SK-N-SH (cell line): ENCODE results near the gene NPHS1. TPM values are rescaled to one million over a fixed set of nuclear protein-coding genes. Genes with fewer than 3 reads are reported as not detected.

ENCODE experiments used
- CTCF ChIA-PET: fragments of 300-600, 350-600 bp; formaldehyde crosslinking; extraction: SDS; loops from one replicate; lab custom pipeline; 2021; lab: Yijun Ruan, JAX
- POLR2A ChIA-PET: fragments of 350-600 bp; sonication (Branson Sonifier 250); formaldehyde crosslinking; extraction: SDS; loops from one replicate; lab custom pipeline; 2020; ENCODE audit warnings: antibody characterized with exemption, inconsistent platforms; lab: Yijun Ruan, JAX
- DNase-seq: peaks from one replicate; pipeline ENCODE4 v3.0.0; 2012
- H2AFZ ChIP-seq: fragments of 200-600 bp; sonication (generic); 2 replicates; pipeline ENCODE4 v1.8.1; 2016; ENCODE audit warnings: antibody characterized with exemption, mild to moderate bottlenecking, low read depth
- H3F3A ChIP-seq: fragments of 200-600 bp; sonication (generic); replicated peaks from 2 replicates; pipeline ENCODE3; 2016; ENCODE audit warnings: antibody characterized with exemption, mild to moderate bottlenecking; ENCODE audit not compliant: insufficient read depth
- H3K27ac ChIP-seq, 2 experiments: fragments of 200-500 bp in 1 of 2; fragments of 200-600 bp in 1 of 2; sonication (Bioruptor generic) in 1 of 2; sonication (generic), shearing (Covaris generic) in 1 of 2; 2 replicates each; pipeline versions ENCODE4 v1.5.1 to v1.6.1; 2014 to 2016; ENCODE audit warnings: low read depth in 2 of 2, inconsistent platforms in 1 of 2, low read length in 1 of 2, mild to moderate bottlenecking in 1 of 2, mixed read lengths in 1 of 2
- H3K27me3 ChIP-seq: fragments of 200-600 bp; sonication (generic), shearing (Covaris generic); 2 replicates; pipeline ENCODE4 v1.6.1; 2016; ENCODE audit warnings: mixed run types; ENCODE audit not compliant: insufficient read depth
- H3K36me3 ChIP-seq, 2 experiments: fragments of 200-500 bp in 1 of 2; fragments of 200-600 bp in 1 of 2; sonication (Bioruptor generic) in 1 of 2; sonication (generic) in 1 of 2; replicated peaks in 1 of 2; 2 replicates each; pipeline versions ENCODE3 to v1.5.1; 2014 to 2016; ENCODE audit warnings: low read length in 1 of 2, mild to moderate bottlenecking in 1 of 2; ENCODE audit not compliant: insufficient read depth in 2 of 2, control insufficient read depth in 1 of 2
- H3K4me1 ChIP-seq, 2 experiments: fragments of 200-500 bp in 1 of 2; fragments of 200-600 bp in 1 of 2; sonication (Bioruptor generic) in 1 of 2; sonication (generic), shearing (Covaris generic) in 1 of 2; 2 replicates each; pipeline versions ENCODE4 v1.5.1 to v1.6.1; 2014 to 2016; ENCODE audit warnings: low read depth in 1 of 2, low read length in 1 of 2, mixed run types in 1 of 2; ENCODE audit not compliant: insufficient read depth in 2 of 2, control insufficient read depth in 1 of 2
- H3K4me2 ChIP-seq: fragments of 200-600 bp; sonication (generic), shearing (Covaris generic); 2 replicates; pipeline ENCODE4 v1.6.1; 2017; ENCODE audit warnings: mixed run types
- H3K4me3 ChIP-seq, 2 experiments: fragments of 200-500 bp in 1 of 2; fragments of 200-600 bp in 1 of 2; sonication (Bioruptor generic) in 1 of 2; sonication (generic), shearing (Covaris generic) in 1 of 2; 2 replicates each; pipeline versions ENCODE4 v1.5.1 to v1.8.1; 2014 to 2016; ENCODE audit warnings: low read depth in 2 of 2, inconsistent platforms in 1 of 2, low read length in 1 of 2, mild to moderate bottlenecking in 1 of 2, mixed read lengths in 1 of 2, moderate library complexity in 1 of 2
- H3K79me2 ChIP-seq: fragments of 200-600 bp; sonication (generic); 2 replicates; pipeline ENCODE4 v1.8.1; 2017; ENCODE audit warnings: mild to moderate bottlenecking; ENCODE audit not compliant: insufficient read depth
- H3K9ac ChIP-seq: fragments of 200-600 bp; sonication (generic); 2 replicates; pipeline ENCODE4 v1.6.1; 2017; ENCODE audit warnings: mixed run types
- H3K9me2 ChIP-seq: fragments of 200-600 bp; sonication (generic); 2 replicates; pipeline ENCODE4 v1.6.1; 2017; ENCODE audit warnings: mixed run types
- H3K9me3 ChIP-seq: fragments of 200-600 bp; sonication (generic); 2 replicates; pipeline ENCODE4 v1.6.1; 2017; ENCODE audit warnings: mixed run types, mild to moderate bottlenecking, moderate library complexity
- H4K20me1 ChIP-seq: fragments of 200-600 bp; sonication (generic); 2 replicates; pipeline ENCODE4 v1.6.1; 2017; ENCODE audit warnings: mild to moderate bottlenecking, mixed run types; ENCODE audit not compliant: insufficient read depth
- CHD2 ChIP-seq: fragments of 150-350 bp; IDR thresholded peaks from 2 replicates; pipeline ENCODE4 v1.6.1; 2018; ENCODE audit warnings: low read length; ENCODE audit not compliant: partially characterized antibody
- CTCF ChIP-seq: fragments of 200-600 bp; sonication (generic); IDR thresholded peaks from 2 replicates; pipeline ENCODE4 v1.6.1; 2017; ENCODE audit warnings: antibody characterized with exemption, mild to moderate bottlenecking, moderate library complexity
- ELF1 ChIP-seq: IDR thresholded peaks from 2 replicates; pipeline ENCODE4 v1.4.0; 2012
- EP300 ChIP-seq, 2 experiments: IDR thresholded peaks; 2 replicates each; pipeline versions ENCODE4 v1.4.0 to v1.6.1; 2012; ENCODE audit warnings: borderline replicate concordance in 1 of 2, low read depth in 1 of 2, low read length in 1 of 2
- EZH2phosphoT487 ChIP-seq: fragments of 200-600 bp; sonication (generic); IDR thresholded peaks from 2 replicates; pipeline ENCODE4 v1.6.1; 2017; ENCODE audit warnings: low read depth, mixed run types, mild to moderate bottlenecking, antibody characterized with exemption, moderate library complexity, borderline replicate concordance
- GABPA ChIP-seq: IDR thresholded peaks from 2 replicates; pipeline ENCODE4 v1.4.0; 2012; ENCODE audit warnings: low read depth, mild to moderate bottlenecking
- GATA2 ChIP-seq: sonication (generic); formaldehyde crosslinking; IDR thresholded peaks from 2 replicates; pipeline ENCODE4 v1.5.0; 2020; ENCODE audit warnings: mild to moderate bottlenecking, missing genetic modification reagents
- MEF2A ChIP-seq: IDR thresholded peaks from 2 replicates; pipeline ENCODE4 v1.4.0; 2012; ENCODE audit warnings: low read depth, borderline replicate concordance
- MXI1 ChIP-seq: IDR thresholded peaks from 2 replicates; pipeline ENCODE4 v1.6.1; 2012; ENCODE audit warnings: mild to moderate bottlenecking, low read depth, low read length, improper control_type of control experiment
- NFIC ChIP-seq: IDR thresholded peaks from 2 replicates; pipeline ENCODE4 v1.4.0; 2012; ENCODE audit warnings: borderline replicate concordance
- POLR2AphosphoS5 ChIP-seq: IDR thresholded peaks from 2 replicates; pipeline ENCODE4 v1.6.1; 2012; ENCODE audit warnings: low read depth, low read length
- RAD21 ChIP-seq: IDR thresholded peaks from 2 replicates; pipeline ENCODE4 v1.6.1; 2012; ENCODE audit warnings: mild to moderate bottlenecking, low read length
- RCOR1 ChIP-seq: fragments of 150-350 bp; IDR thresholded peaks from 2 replicates; pipeline ENCODE4 v1.6.1; 2017; ENCODE audit warnings: antibody characterized with exemption, low read length
- RFX5 ChIP-seq: IDR thresholded peaks from 2 replicates; pipeline ENCODE4 v1.6.1; 2012; ENCODE audit warnings: mild to moderate bottlenecking, improper control_type of control experiment, low read length
- SIN3A ChIP-seq: IDR thresholded peaks from 2 replicates; pipeline ENCODE4 v1.6.1; 2012; ENCODE audit warnings: low read depth, mild to moderate bottlenecking, low read length, moderate library complexity, borderline replicate concordance
- TCF12 ChIP-seq: IDR thresholded peaks from 2 replicates; pipeline ENCODE4 v1.4.0; 2012
- TEAD4 ChIP-seq: IDR thresholded peaks from 2 replicates; pipeline ENCODE4 v1.4.0; 2012; ENCODE audit warnings: mild to moderate bottlenecking, borderline replicate concordance; ENCODE audit not compliant: insufficient read depth
- USF1 ChIP-seq: IDR thresholded peaks from 2 replicates; pipeline ENCODE4 v1.4.0; 2012; ENCODE audit warnings: low read depth, borderline replicate concordance
- USF2 ChIP-seq: fragments of 150-350 bp; IDR thresholded peaks from 2 replicates; pipeline ENCODE4 v1.6.1; 2017; ENCODE audit warnings: antibody characterized with exemption, low read length, low read depth, borderline replicate concordance
- ZBTB33 ChIP-seq: IDR thresholded peaks from 2 replicates; pipeline ENCODE4 v1.4.0; 2012; ENCODE audit warnings: low read depth, borderline replicate concordance
- WGBS: methylation state at CpG from one replicate; pipeline ENCODE4 v1.1.6; 2017; ENCODE audit warnings: low lambda C conversion rate; 5-methylcytosine and 5-hydroxymethylcytosine counted together
- polyA plus RNA-seq, 3 experiments: library from polyadenylated mRNA; depleted of rRNA; stranded (reverse); fragments of >200 nt; gene quantifications; 2 replicates each; pipeline ENCODE4 v1.2.3, GENCODE V29; 2012

NPHS1 gene
- polyA plus RNA-seq, 1 of the 3 experiments (the other 2 are of a cell fraction) = not detected

- no peak for DNase-seq
- H3K79me2 ChIP-seq = no peaks in the 10 kb centered on the region
- H3K27ac ChIP-seq = no peak overlapping the region
- no peaks in the 10 kb centered on the region for H3K9me3 ChIP-seq
- H3K27me3 ChIP-seq = no peaks in the 10 kb centered on the region
- H3K36me3 ChIP-seq = no peaks in the 10 kb centered on the region
- no peak overlapping the region for H2AFZ ChIP-seq
- WGBS = 22% methylated on average over 2 of the region's 8 CpGs
- H3K4me2 ChIP-seq = no peak overlapping the region
- H3K9ac ChIP-seq = no peak overlapping the region
- no peaks in the 10 kb centered on the region for H4K20me1 ChIP-seq
- H3K4me3 ChIP-seq = no peak overlapping the region
- no peaks in the 10 kb centered on the region for H3K9me2 ChIP-seq
- POLR2A ChIA-PET = no interaction called here
- H3F3A ChIP-seq = no peaks in the 10 kb centered on the region
- H3K4me1 ChIP-seq = no peaks in the 10 kb centered on the region
- TF ChIP-seq ELF1 = no peak
- no peak for TF ChIP-seq TCF12
- no peak for TF ChIP-seq USF1
- no peak for TF ChIP-seq RAD21
- no peak for TF ChIP-seq POLR2AphosphoS5
- no peak for TF ChIP-seq RCOR1
- no peak for TF ChIP-seq GATA2 (CRISPR knock-in tag)
- no peak for TF ChIP-seq CTCF
- no peak for TF ChIP-seq RFX5
- no peak for TF ChIP-seq EZH2phosphoT487
- CTCF ChIA-PET = no interaction called here
These were observed 59.4 kb downstream of the NPHS1 start for GRCh38 chr19:35792888-35793287.

GRCh38 chr19:35792312-35792711 is 60.0 kb downstream of the NPHS1 start:
- DNase-seq = no peak
- 92% methylated on average over 12 of the region's 15 CpGs for WGBS
- H3K9ac ChIP-seq = no peak overlapping the region
- H3K4me3 ChIP-seq = no peak overlapping the region
- TF ChIP-seq CTCF = no peak
- no peak for TF ChIP-seq SIN3A
- no peak for TF ChIP-seq RAD21
- TF ChIP-seq MXI1 = no peak
- no peak for TF ChIP-seq TEAD4
- no peak for TF ChIP-seq ZBTB33
- TF ChIP-seq EP300 (IDR thresholded peaks at IDR 0.05; ENCODE audit: borderline replicate concordance in 1 of 2, low read depth in 1 of 2, low read length in 1 of 2) = no peak
- TF ChIP-seq NFIC = no peak
- TF ChIP-seq POLR2AphosphoS5 = no peak
- TF ChIP-seq CHD2 = no peak
- no peak for TF ChIP-seq USF2
- no peak for TF ChIP-seq MEF2A
- TF ChIP-seq GABPA = no peak
- no peak for TF ChIP-seq RCOR1
- no peaks in the 10 kb centered on the region for H3K27me3 ChIP-seq
- H3K9me2 ChIP-seq = no peaks in the 10 kb centered on the region
- H3K36me3 ChIP-seq = no peaks in the 10 kb centered on the region
- H2AFZ ChIP-seq = no peak overlapping the region
- no peaks in the 10 kb centered on the region for H3K79me2 ChIP-seq
- H3F3A ChIP-seq = no peaks in the 10 kb centered on the region
- no peak overlapping the region for H3K27ac ChIP-seq
- ChIA-PET POLR2A (no interaction called here), CTCF (no interaction called here)
- no peak overlapping the region for H3K4me2 ChIP-seq
- no peaks in the 10 kb centered on the region for H4K20me1 ChIP-seq
- no peaks in the 10 kb centered on the region for H3K4me1 ChIP-seq
- H3K9me3 ChIP-seq = no peaks in the 10 kb centered on the region
